ENCODE measurements around the gene LAYN. TPM values are rescaled to one million over a fixed set of nuclear protein-coding genes. Genes with fewer than 3 reads are reported as not detected.

LAYN gene
- total and polyA plus RNA-seq, 2 donors from 2014 or later = 4.8 to 7.6 TPM

DNA sequence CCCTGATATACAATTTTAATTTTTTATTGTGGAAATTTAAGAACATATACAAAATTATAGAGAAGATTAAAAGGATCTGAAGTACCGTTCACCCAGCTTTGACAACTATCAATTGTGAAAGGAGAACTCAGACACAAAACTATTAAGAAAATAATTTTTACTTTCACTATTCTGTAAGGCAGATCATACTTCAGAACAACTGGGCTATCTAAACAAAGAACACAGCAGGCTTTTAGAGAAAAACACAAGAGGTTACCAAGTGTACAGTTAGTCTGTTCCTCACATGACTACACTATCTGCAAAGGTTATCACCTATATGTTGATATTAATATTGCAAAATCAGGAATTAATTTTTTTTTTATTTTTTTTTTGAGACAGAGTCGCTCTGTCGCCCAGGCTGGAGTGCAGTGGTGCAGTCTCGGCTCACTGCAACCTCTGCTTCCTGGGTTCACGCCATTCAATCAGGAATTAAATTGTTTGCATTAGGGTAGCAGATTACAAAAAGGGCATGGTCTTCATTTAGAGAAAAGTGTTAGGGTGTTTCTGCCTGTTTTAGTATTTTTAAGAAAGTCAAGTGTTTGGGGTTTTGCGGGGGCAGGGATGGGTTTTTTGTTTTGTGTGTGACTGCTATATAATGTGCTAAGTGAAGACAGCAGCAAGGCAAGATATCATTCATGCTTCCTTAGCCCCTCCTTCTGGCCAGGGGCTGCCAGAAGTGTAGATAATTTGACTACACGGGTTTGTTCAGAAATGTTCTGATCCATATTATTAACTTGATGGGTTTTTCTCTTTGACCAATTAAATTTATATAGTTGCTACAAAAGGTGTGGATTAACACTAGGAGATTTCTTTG, 34.1 kb downstream of the LAYN start:
- peaks cover 0 to 10% (median 7%) of the 10 kb centered on the region in 3 donors for H3K4me1 ChIP-seq (ENCODE audit: control insufficient read depth in 2 of 3, insufficient read depth in 2 of 3, low read depth in 1 of 3, low read length in 3 of 3)
- no peaks in the 10 kb centered on the region for H3K36me3 ChIP-seq (ENCODE audit: control insufficient read depth in 2 of 3, insufficient read depth in 3 of 3, low read length in 3 of 3)
- H3K4me3 ChIP-seq (ENCODE audit: low read length in 3 of 3) = no peak overlapping the region
- H3K27ac ChIP-seq (ENCODE audit: low read depth in 2 of 2, low read length in 2 of 2) = no peak overlapping the region
- intact Hi-C loops (cut with DNase I) = no loop called here
- FAIRE-seq (no peak), DNase-seq (no peak)
- no peaks in the 10 kb centered on the region for H3K27me3 ChIP-seq (ENCODE audit: control insufficient read depth, insufficient read depth, low read length)
- TF ChIP-seq CTCF (IDR thresholded peaks at IDR 0.05; ENCODE audit: borderline replicate concordance, extremely low read depth, insufficient read depth) = no peak
- H3K9ac ChIP-seq (ENCODE audit: low read length in 3 of 3) = no peak overlapping the region
- H3K9me3 ChIP-seq (ENCODE audit: control insufficient read depth in 2 of 3, insufficient read depth in 1 of 3, low read length in 3 of 3) = no peaks in the 10 kb centered on the region

DNA sequence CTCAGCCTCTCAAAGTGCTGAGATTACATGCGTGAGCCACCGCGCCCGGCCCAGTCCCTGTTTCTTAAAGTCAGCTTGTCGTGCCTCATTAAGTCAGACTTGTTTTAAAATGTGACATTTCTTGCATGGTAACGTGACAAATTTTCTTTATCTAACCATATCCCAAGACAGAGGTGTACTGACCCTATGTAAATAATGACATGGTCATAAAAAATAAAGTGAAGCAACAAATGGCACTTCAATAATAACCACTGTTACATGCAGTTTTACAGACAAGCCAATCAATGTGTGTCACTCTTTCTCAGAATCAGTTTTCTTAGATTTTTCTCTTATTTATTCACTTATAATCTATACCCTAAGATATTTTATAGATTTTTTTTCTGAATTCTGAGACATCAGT, 35.2 kb downstream of the LAYN start:
- FAIRE-seq = no peak
- Histone ChIP-seq H3K9me3 (ENCODE audit: control insufficient read depth in 2 of 3, insufficient read depth in 1 of 3, low read length in 3 of 3) (no peaks in the 10 kb centered on the region), H3K27me3 (ENCODE audit: control insufficient read depth, insufficient read depth, low read length) (no peaks in the 10 kb centered on the region), H3K36me3 (ENCODE audit: control insufficient read depth in 2 of 3, insufficient read depth in 3 of 3, low read length in 3 of 3) (no peaks in the 10 kb centered on the region), H3K27ac (ENCODE audit: low read depth in 2 of 2, low read length in 2 of 2) (no peak overlapping the region), H3K4me1 (ENCODE audit: control insufficient read depth in 2 of 3, insufficient read depth in 2 of 3, low read depth in 1 of 3, low read length in 3 of 3) (peaks cover 0 to 10% (median 7%) of the 10 kb centered on the region in 3 donors), H3K9ac (ENCODE audit: low read length in 3 of 3) (no peak overlapping the region), H3K4me3 (ENCODE audit: low read length in 3 of 3) (no peak overlapping the region)
- no peak for TF ChIP-seq CTCF (IDR thresholded peaks at IDR 0.05; ENCODE audit: borderline replicate concordance, extremely low read depth, insufficient read depth)
- no peak for DNase-seq
- intact Hi-C loops (cut with DNase I) = no loop called here

DNA sequence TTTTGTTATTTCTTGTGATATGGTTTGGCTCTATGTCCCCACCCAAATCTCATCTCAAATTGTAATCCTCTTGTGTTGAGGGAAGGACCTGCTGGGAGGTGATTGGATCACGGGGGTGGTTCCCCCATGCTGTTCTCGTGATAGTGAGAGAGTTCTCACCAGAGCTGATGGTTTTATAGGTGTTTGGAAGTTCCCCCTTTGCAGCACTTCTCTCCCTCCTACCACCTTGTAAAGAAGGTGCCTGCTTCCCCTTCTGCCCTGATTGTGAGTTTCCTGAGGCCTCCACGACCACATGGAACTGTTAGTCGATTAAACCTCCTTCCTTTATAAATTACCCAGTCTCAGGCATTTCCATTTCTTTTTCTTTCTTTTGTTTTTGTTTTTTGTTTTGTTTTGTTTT, 37.3 kb downstream of the LAYN start:
- Histone ChIP-seq H3K27ac (ENCODE audit: low read depth in 2 of 2, low read length in 2 of 2) (no peak overlapping the region), H3K9me3 (ENCODE audit: control insufficient read depth in 2 of 3, insufficient read depth in 1 of 3, low read length in 3 of 3) (no peaks in the 10 kb centered on the region), H3K4me3 (ENCODE audit: low read length in 3 of 3) (no peak overlapping the region), H3K4me1 (ENCODE audit: control insufficient read depth in 2 of 3, insufficient read depth in 2 of 3, low read depth in 1 of 3, low read length in 3 of 3) (peaks cover 0 to 2% (median 0%) of the 10 kb centered on the region in 3 donors), H3K27me3 (ENCODE audit: control insufficient read depth, insufficient read depth, low read length) (no peaks in the 10 kb centered on the region), H3K36me3 (ENCODE audit: control insufficient read depth in 2 of 3, insufficient read depth in 3 of 3, low read length in 3 of 3) (no peaks in the 10 kb centered on the region), H3K9ac (ENCODE audit: low read length in 3 of 3) (no peak overlapping the region)
- DNase-seq (no peak), FAIRE-seq (no peak)
- no peak for TF ChIP-seq CTCF (IDR thresholded peaks at IDR 0.05; ENCODE audit: borderline replicate concordance, extremely low read depth, insufficient read depth)
- intact Hi-C loops (cut with DNase I) = no loop called here
